Hepatocyte (in vitro differentiated cells): ENCODE data around the gene P2RY12. TPM values are rescaled to one million over a fixed set of nuclear protein-coding genes. Genes with fewer than 3 reads are reported as not detected.
A peak's percentile ranks its signal among the peaks of the same experiment; 100 is the strongest.

Experiments
- DNase-seq: peaks from one replicate; pipeline ENCODE4 v3.0.0-alpha.2; 2016; ENCODE audit warnings: low spot score
- H2AFZ ChIP-seq: fragments of 200-600 bp; sonication (generic); 2 replicates; pipeline ENCODE4 v1.6.0; 2016; ENCODE audit warnings: antibody characterized with exemption, mild to moderate bottlenecking
- H3K27ac ChIP-seq: fragments of 200-600 bp; sonication (generic); 2 replicates; pipeline ENCODE4 v1.5.1; 2016; ENCODE audit warnings: mild to moderate bottlenecking
- H3K27me3 ChIP-seq: fragments of 200-600 bp; sonication (generic); 2 replicates; pipeline ENCODE4 v1.6.1; 2016
- H3K36me3 ChIP-seq: fragments of 200-600 bp; sonication (generic); replicated peaks from 2 replicates; pipeline ENCODE4 v1.5.1; 2016; ENCODE audit warnings: low read depth; ENCODE audit not compliant: insufficient read depth
- H3K4me1 ChIP-seq: fragments of 200-600 bp; sonication (generic); 2 replicates; pipeline ENCODE4 v1.5.1; 2016; ENCODE audit warnings: mild to moderate bottlenecking, moderate library complexity; ENCODE audit not compliant: insufficient read depth
- H3K4me2 ChIP-seq: fragments of 200-600 bp; sonication (generic); 2 replicates; pipeline ENCODE4 v1.6.0; 2016
- H3K4me3 ChIP-seq: fragments of 200-600 bp; sonication (generic); 2 replicates; pipeline ENCODE4 v1.5.1; 2016; ENCODE audit warnings: mild to moderate bottlenecking
- H3K79me2 ChIP-seq: fragments of 200-600 bp; sonication (generic); 2 replicates; pipeline ENCODE4 v1.6.0; 2017; ENCODE audit warnings: mild to moderate bottlenecking
- H3K9me2 ChIP-seq: fragments of 200-600 bp; sonication (generic); replicated peaks from 2 replicates; pipeline ENCODE4 v1.6.0; 2017; ENCODE audit warnings: mild to moderate bottlenecking; ENCODE audit not compliant: insufficient read depth
- H3K9me3 ChIP-seq: fragments of 200-600 bp; sonication (generic); 2 replicates; pipeline ENCODE4 v1.5.1; 2016; ENCODE audit warnings: low read depth, mild to moderate bottlenecking
- H4K20me1 ChIP-seq: fragments of 200-600 bp; sonication (generic); 2 replicates; pipeline ENCODE4 v1.6.0; 2016; ENCODE audit warnings: mild to moderate bottlenecking; ENCODE audit not compliant: insufficient read depth, poor library complexity, severe bottlenecking
- CTCF ChIP-seq: fragments of 200-600 bp; sonication (generic); IDR thresholded peaks from 2 replicates; pipeline ENCODE4 v1.5.1; 2016; ENCODE audit warnings: antibody characterized with exemption, mild to moderate bottlenecking; ENCODE audit not compliant: poor library complexity
- EZH2 ChIP-seq: fragments of 200-600 bp; sonication (generic); IDR thresholded peaks from 2 replicates; pipeline ENCODE4 v1.6.1; 2016; ENCODE audit warnings: antibody characterized with exemption, mild to moderate bottlenecking, borderline replicate concordance
- EZH2phosphoT487 ChIP-seq: fragments of 200-600 bp; sonication (generic); IDR thresholded peaks from one replicate; pipeline ENCODE4 v1.6.1; 2018; ENCODE audit warnings: antibody characterized with exemption, mild to moderate bottlenecking, low read depth, moderate library complexity; ENCODE audit not compliant: unreplicated experiment, severe bottlenecking
- WGBS: methylation state at CpG from one replicate; pipeline ENCODE4 v1.1.6; 2016; ENCODE audit warnings: low lambda C conversion rate; ENCODE audit errors: missing lambda C conversion rate; 5-methylcytosine and 5-hydroxymethylcytosine counted together
- polyA plus RNA-seq: library from polyadenylated mRNA; unstranded; fragments of >200 nt; fragmentation: Nextera tagmentation; extraction: Ambion mirVana; gene quantifications from 2 replicates; pipeline ENCODE4 v1.2.1, GENCODE V29; 2016
- total RNA-seq: library from RNA; depleted of rRNA; stranded (reverse); fragments of >200 nt; gene quantifications from 2 replicates; pipeline ENCODE4 v1.2.3, GENCODE V29; 2014

P2RY12 gene
- total and polyA plus RNA-seq, 2 experiments from 2014 or later, result 0.07 TPM; not detected in 1

GRCh38 chr3:151297429-151297828 lies 87.1 kb downstream of the P2RY12 start:
- Histone ChIP-seq H3K79me2 (no peaks in the 10 kb centered on the region), H2AFZ (no peak overlapping the region), H3K4me2 (no peak overlapping the region), H3K27me3 (no peaks in the 10 kb centered on the region), H3K27ac (no peak overlapping the region), H4K20me1 (no peaks in the 10 kb centered on the region), H3K4me1 (no peaks in the 10 kb centered on the region), H3K36me3 (no peaks in the 10 kb centered on the region), H3K4me3 (no peak overlapping the region), H3K9me2 (no peaks in the 10 kb centered on the region), H3K9me3 (no peaks in the 10 kb centered on the region)
- 50% methylated on average over 2 of the region's 2 CpGs for WGBS
- DNase-seq, result no peak
- no peak for TF ChIP-seq EZH2
- no peak for TF ChIP-seq EZH2phosphoT487
- TF ChIP-seq CTCF, result no peak

- Histone ChIP-seq H4K20me1 (no peaks in the 10 kb centered on the region), H3K79me2 (no peaks in the 10 kb centered on the region), H3K9me2 (no peaks in the 10 kb centered on the region), H3K4me1 (no peaks in the 10 kb centered on the region), H3K4me2 (no peak overlapping the region), H3K27ac (no peak overlapping the region), H3K4me3 (no peak overlapping the region), H2AFZ (no peak overlapping the region), H3K36me3 (no peaks in the 10 kb centered on the region), H3K9me3 (no peaks in the 10 kb centered on the region), H3K27me3 (no peaks in the 10 kb centered on the region)
- 93% methylated on average over 3 of the region's 3 CpGs for WGBS
- DNase-seq, result no peak
- TF ChIP-seq EZH2phosphoT487 (no peak), EZH2 (no peak), CTCF (no peak)
These were observed 88.3 kb downstream of the P2RY12 start for GRCh38 chr3:151296226-151296625.

- H3K4me3 ChIP-seq, result no peak overlapping the region
- no peaks in the 10 kb centered on the region for H4K20me1 ChIP-seq
- no peaks in the 10 kb centered on the region for H3K79me2 ChIP-seq
- 47% methylated on average over 6 of the region's 6 CpGs for whole genome bisulfite sequencing
- H3K27me3 ChIP-seq, result no peaks in the 10 kb centered on the region
- no peaks in the 10 kb centered on the region for H3K36me3 ChIP-seq
- H3K4me2 ChIP-seq, result no peak overlapping the region
- no peak for DNase-seq
- H3K9me2 ChIP-seq, result no peaks in the 10 kb centered on the region
- H3K9me3 ChIP-seq, result no peaks in the 10 kb centered on the region
- H3K27ac ChIP-seq, result no peak overlapping the region
- TF ChIP-seq EZH2, result no peak
- TF ChIP-seq EZH2phosphoT487, result no peak
- no peak for TF ChIP-seq CTCF
- no peaks in the 10 kb centered on the region for H3K4me1 ChIP-seq
- H2AFZ ChIP-seq, result no peak overlapping the region
These were observed 91.4 kb downstream of the P2RY12 start for GRCh38 chr3:151293127-151293526.

- H3K27ac ChIP-seq, result no peak overlapping the region
- TF ChIP-seq CTCF (peak; percentile 62), EZH2phosphoT487 (no peak)
- H4K20me1 ChIP-seq, result no peaks in the 10 kb centered on the region
- H3K79me2 ChIP-seq, result no peaks in the 10 kb centered on the region
- H3K4me3 ChIP-seq, result no peak overlapping the region
- H3K36me3 ChIP-seq, result no peaks in the 10 kb centered on the region
- no peak overlapping the region for H2AFZ ChIP-seq
- no peaks in the 10 kb centered on the region for H3K9me2 ChIP-seq
- no peaks in the 10 kb centered on the region for H3K4me1 ChIP-seq
- WGBS, result 54% methylated on average over 3 of the region's 3 CpGs
- DNase-seq, result no peak
- H3K4me2 ChIP-seq, result no peak overlapping the region
- H3K27me3 ChIP-seq, result no peaks in the 10 kb centered on the region
- no peaks in the 10 kb centered on the region for H3K9me3 ChIP-seq
These were observed 93.9 kb downstream of the P2RY12 start for GRCh38 chr3:151290673-151291072.
